Measurements from ENCODE around the gene ANO6.
"Not testable (repeated sequence)": the region's sequence is repeated elsewhere in the genome, so short reads cannot be mapped to it uniquely, and the experiment has no call there.

ANO6 gene

GRCh38 chr12:45244561-45245343, 28.9 kb downstream of the ANO6 start:
- peak; percentile 77 for DNase-seq

DNA sequence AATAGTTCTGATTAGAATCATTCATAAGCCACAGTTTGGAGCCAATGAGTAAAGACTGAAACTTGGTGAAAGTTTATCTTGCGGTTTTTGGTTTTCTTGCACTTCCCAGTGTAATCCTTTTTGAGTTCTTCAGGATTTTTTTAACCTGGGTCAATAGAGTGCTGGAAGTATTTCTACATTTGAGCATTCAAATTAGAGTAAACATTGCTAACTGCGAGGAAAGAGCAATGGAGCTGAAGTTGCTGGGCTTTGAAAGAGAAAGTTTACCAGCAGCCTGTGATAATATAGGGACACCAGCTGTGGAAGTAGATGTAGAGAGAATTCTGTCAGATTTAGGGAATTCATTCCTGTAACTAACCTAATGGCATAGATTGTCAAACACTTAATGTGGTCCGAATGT, 30.3 kb downstream of the ANO6 start:
- peak; percentile 81 for DNase-seq

DNA sequence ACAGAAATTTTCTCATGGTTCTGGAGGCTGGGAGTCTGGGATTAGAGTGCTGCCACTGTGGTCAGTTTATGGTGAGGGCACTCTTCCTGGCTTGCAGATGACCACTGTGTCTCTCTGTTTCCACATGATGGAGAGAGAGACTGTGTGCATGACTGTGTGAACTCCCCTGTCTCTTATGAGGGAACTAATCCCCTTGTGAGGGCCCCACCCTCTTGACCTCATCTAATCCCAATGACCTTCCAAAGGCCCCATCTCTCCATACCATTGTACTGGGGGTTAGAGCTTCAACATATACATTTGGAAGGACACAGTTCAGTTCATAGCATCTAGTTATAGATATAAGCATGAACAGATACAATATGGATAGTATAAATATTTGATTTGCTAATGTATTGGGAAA, 31.7 kb downstream of the ANO6 start:
- no peak for DNase-seq

GRCh38 chr12:45248095-45248494, 32.2 kb downstream of the ANO6 start:
- no peak for DNase-seq

GRCh38 chr12:45254254-45254653, 38.4 kb downstream of the ANO6 start:
- DNase-seq, result no peak

DNA sequence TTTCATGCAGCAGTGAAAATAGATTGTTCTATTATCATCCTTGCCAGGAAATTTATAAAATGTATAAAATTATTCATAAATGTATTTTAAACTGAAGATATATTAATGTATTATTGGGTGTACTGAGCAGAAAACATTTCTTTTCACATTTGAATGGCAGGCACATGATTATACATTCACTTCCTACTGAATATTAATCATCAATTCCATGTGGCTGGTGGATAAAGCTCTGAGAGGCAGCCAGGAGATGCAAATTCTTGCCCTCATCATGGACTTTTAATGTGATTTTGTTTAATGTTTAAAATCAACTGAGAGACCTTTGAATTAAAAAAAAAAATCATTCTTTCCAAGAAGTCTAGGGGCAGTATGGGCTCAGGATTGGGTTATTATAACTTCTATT, 40.8 kb downstream of the ANO6 start:
- DNase-seq, result peak; percentile 41

DNA sequence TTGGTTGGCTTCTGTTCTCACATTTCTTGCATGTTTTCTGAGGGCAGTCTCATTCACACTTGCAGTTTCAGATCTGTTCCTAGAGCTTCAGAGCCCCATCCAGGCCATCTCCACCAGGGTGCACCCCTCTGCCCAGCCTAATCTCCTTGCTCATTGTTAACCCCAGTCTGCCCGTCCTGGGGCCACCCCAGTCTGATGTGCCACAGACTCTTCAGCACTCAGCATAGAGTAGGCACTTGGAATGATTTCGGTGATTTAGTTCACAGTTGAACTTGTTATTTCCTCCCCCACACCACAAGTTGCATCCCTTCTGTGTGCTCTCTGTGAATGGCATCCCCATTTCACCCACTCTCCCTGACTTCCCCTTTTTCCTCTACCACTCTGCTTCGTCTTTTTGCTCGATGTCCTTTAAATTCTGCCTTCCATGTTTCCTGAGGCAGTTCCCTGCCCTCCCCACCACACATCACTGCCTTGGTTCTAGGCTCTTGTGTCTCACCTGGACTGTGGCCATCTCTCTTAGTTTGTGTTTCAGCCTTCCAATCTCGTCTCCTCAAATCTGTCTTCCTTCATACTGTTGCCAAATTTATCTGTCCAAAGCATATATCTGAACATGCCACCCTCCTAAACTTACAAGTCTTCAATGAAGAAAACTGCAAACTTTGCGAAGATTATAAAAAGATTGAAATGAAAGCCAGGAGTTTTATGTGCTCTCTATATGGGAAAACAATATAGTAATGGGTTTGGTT, 41.5 kb downstream of the ANO6 start:
- DNase-seq, result peak; percentile 0

DNA sequence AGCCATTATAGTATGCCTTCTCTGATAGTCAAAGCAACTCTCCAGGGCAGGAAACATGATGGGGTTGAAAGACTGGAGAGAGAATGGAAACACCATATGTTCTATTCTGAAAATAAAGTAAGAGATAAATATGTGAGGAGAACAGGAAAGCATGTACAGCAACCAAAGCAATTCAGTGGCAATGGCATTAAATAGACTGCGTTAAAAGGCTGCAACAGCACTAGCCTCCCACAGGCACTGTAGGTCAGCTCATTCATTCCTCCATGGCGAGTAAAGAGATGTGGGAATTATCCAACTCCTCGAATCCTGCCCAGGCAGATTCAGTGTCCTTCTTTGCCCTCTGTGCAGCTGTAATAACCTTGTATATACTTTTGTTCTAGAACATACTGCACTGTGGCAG, 43.8 kb downstream of the ANO6 start:
- DNase-seq, result peak; percentile 83

- DNase-seq, result peak; percentile 12
Observed at GRCh38 chr12:45260104-45260815, 44.4 kb downstream of the ANO6 start.

GRCh38 chr12:45260854-45261253, 45.0 kb downstream of the ANO6 start:
- no peak for DNase-seq

- not testable (repeated sequence) for DNase-seq
Observed at GRCh38 chr12:45262185-45262584, 46.3 kb downstream of the ANO6 start.

GRCh38 chr12:45263587-45263986, 47.7 kb downstream of the ANO6 start:
- no peak for DNase-seq

DNA sequence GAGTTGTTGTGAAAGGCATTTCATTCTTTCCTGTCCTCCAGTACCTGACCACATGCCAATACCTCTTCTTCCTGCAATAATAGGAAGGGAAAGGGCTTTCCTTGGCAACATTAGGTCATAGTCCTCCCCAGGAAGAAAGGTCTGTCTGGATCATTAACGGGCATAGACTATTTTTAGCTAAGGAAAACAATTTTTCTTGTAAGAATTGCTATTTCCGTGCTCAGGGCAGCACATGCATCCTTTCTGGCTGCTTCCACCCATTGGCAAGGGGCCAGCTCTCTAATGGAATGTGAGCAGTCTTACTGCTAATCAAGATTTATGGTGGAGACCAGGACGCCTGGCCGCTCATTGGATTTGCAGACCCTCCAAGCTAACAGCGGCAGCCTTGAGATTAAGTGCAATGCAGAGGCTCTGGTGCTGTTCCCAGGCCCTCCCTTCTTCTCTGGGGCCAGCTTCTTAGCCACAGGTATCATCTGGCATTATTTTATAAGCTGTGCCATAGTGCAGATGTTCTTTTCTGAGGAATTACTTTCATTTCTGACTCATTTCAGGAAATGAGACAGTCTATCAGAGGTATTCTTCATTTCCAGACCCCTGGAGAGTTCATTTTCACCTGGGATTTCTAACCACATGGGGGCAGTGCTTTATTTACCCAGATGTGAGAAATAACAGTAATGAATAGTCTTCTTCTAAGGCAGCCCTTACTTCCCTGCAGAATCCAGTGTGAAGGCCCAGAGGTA, 52.9 kb downstream of the ANO6 start:
- peak; percentile 80 for DNase-seq

- no peak for DNase-seq
Observed at GRCh38 chr12:45269412-45269751, 53.5 kb downstream of the ANO6 start.

GRCh38 chr12:45270951-45271350, 55.1 kb downstream of the ANO6 start:
- no peak for DNase-seq

DNA sequence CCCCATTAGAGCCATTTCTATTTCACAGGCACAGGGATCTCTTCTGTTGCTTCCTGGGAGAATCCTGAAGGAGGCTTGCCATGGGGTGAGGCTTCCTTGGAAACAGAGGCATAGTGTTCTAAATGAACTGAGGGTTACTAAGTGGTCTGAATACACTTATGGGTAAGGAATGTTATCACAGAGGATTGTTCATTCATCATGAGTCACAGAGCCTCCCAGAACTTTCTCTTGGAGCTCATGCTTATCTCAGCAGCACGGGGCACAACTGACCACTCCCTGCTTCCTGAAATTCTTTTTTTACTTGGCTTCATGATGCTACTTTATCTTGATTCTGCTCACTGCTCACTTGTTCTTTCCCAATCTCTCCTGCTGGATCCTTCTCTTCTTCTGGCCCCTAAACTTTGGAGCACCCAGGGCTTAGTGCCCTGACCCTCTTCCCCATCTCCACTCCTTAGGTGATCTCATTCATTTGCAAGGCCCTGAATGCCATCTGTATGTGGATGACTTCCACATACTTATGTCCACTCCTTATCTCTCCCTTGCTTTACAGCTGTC, 57.9 kb downstream of the ANO6 start:
- DNase-seq, result peak; percentile 95

- DNase-seq, result no peak
Observed at GRCh38 chr12:45276154-45276755, 60.4 kb downstream of the ANO6 start.

DNA sequence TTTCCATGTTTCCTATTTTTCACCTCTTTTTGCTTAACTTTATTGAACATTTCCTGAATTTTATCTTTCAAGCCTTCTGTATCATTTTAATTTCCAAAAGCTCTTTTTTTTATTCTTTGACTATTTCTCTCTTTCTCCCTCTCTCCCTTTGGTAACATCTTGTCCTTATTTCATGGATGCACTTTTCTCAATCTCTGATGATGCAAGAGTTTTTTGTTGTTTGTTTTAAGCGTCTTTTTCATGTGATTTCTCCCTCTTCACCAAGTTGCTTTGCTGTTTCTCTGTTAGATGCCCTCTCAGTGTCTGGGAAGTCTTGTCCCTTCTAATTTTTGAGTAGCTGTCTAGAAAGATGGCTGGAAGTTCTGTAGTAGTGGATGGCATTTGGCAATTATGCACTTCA, 62.6 kb downstream of the ANO6 start:
- no peak for DNase-seq

GRCh38 chr12:45279931-45280830, 64.3 kb downstream of the ANO6 start:
- DNase-seq, result no peak

DNA sequence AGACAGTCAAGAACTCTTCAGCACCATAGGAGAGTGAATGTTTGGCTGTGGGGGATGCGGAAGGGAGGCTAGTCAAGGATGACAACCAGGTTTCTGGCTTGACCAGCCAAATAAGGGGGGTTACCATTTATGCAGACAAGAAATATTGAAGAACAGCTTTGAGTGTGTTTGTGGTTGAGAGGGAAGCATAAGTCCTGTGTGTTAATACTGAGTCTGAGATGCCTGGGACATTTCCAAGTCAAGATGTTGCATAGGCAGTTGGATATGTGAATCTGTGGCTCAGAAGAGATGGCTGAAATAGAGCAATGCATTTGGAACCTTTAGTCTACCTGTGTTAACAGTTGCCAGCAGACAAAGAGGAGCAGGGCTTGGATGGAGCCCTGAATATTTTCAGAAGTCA, 66.1 kb downstream of the ANO6 start:
- DNase-seq, result no peak

DNA sequence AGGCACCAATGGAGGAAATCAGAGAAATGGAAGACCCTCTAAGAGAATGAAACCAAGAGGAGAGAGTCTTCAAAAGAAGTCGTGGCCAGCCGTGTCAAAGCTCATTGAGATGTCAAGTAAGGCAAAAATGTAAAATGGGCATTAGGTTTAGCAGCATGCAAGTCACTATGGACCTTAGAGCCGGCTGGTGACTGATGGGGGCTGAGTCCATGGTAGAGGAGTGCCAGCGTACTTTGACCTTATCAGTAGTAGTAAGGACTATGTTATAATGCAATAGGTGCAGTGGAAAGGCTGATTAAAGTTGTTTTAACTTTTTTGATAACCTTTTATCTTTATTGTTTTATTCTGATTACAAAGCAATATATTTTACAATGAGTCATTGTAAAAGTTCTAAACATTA, 66.5 kb downstream of the ANO6 start:
- DNase-seq, result no peak

Measured in HCEC 1CT (cell line).